Ishikawa (cell line): ENCODE data around the gene ENTPD1.
A peak's percentile ranks its signal among the peaks of the same experiment; 100 is the strongest.

ENCODE experiments used
- CEBPB ChIP-seq: IDR thresholded peaks from 2 replicates; pipeline ENCODE4 v1.6.1; 2012
- CREB1 ChIP-seq: IDR thresholded peaks from 2 replicates; pipeline ENCODE4 v1.6.1; 2012; ENCODE audit warnings: low read depth
- EGR1 ChIP-seq: IDR thresholded peaks from 2 replicates; pipeline ENCODE4 v1.6.1; 2012
- EP300 ChIP-seq: IDR thresholded peaks from 2 replicates; pipeline ENCODE4 v1.6.1; 2012; ENCODE audit warnings: borderline replicate concordance
- FOXM1 ChIP-seq: IDR thresholded peaks from 2 replicates; pipeline ENCODE4 v1.6.1; 2012; ENCODE audit warnings: low read depth, borderline replicate concordance
- MAX ChIP-seq: IDR thresholded peaks from 2 replicates; pipeline ENCODE4 v1.6.1; 2012
- NFIC ChIP-seq: IDR thresholded peaks from 2 replicates; pipeline ENCODE4 v1.6.1; 2012
- RAD21 ChIP-seq: IDR thresholded peaks from 2 replicates; pipeline ENCODE4 v1.6.1; 2012; ENCODE audit warnings: low read depth
- REST ChIP-seq: IDR thresholded peaks from 2 replicates; pipeline ENCODE4 v1.6.1; 2012; ENCODE audit warnings: low read depth, mild to moderate bottlenecking
- TAF1 ChIP-seq: IDR thresholded peaks from 2 replicates; pipeline ENCODE4 v1.6.1; 2012; ENCODE audit warnings: low read depth, mild to moderate bottlenecking
- TCF12 ChIP-seq: IDR thresholded peaks from 2 replicates; pipeline ENCODE4 v1.6.1; 2012; ENCODE audit warnings: low read depth
- TEAD4 ChIP-seq: IDR thresholded peaks from 2 replicates; pipeline ENCODE4 v1.6.1; 2012
- USF1 ChIP-seq: IDR thresholded peaks from 2 replicates; pipeline ENCODE4 v1.6.1; 2012
- YY1 ChIP-seq: IDR thresholded peaks from 2 replicates; pipeline ENCODE4 v1.6.1; 2012; ENCODE audit warnings: low read depth
- ZBTB7A ChIP-seq: IDR thresholded peaks from 2 replicates; pipeline ENCODE4 v1.6.1; 2012; ENCODE audit warnings: low read depth

ENTPD1 gene

GRCh38 chr10:95881316-95881715 lies 125.4 kb downstream of the ENTPD1 start:
- TF ChIP-seq USF1 (no peak), CREB1 (no peak), TCF12 (no peak), RAD21 (no peak), EGR1 (no peak), EP300 (no peak), YY1 (no peak), CEBPB (no peak), FOXM1 (no peak), MAX (no peak), TEAD4 (no peak), TAF1 (no peak), REST (no peak)

GRCh38 chr10:95889830-95890229 lies 133.9 kb downstream of the ENTPD1 start:
- no peak for TF ChIP-seq CREB1
- TF ChIP-seq CEBPB: no peak
- TF ChIP-seq ZBTB7A: no peak
- no peak for TF ChIP-seq YY1
- no peak for TF ChIP-seq EP300
- TF ChIP-seq REST: no peak
- TF ChIP-seq EGR1: no peak
- no peak for TF ChIP-seq TEAD4
- no peak for TF ChIP-seq FOXM1
- TF ChIP-seq RAD21: no peak

GRCh38 chr10:95896071-95896850 lies 140.3 kb downstream of the ENTPD1 start:
- no peak for TF ChIP-seq TAF1
- TF ChIP-seq TEAD4: no peak
- TF ChIP-seq CREB1: no peak
- TF ChIP-seq EGR1: no peak

GRCh38 chr10:95906677-95907455 lies 150.9 kb downstream of the ENTPD1 start:
- peak; percentile 28; the same call in 1 of the 2 replicates for TF ChIP-seq RAD21
- no peak for TF ChIP-seq TEAD4

GRCh38 chr10:95907456-95908253 lies 151.7 kb downstream of the ENTPD1 start, which contains the start of gene CC2D2B:
CC2D2B (plus strand) TSS chr10:95907975; CDS start chr10:95911324, 3,349 bp downstream.
- peak; percentile 6; the same call in 1 of the 2 replicates for TF ChIP-seq USF1
- peak; percentile 92 for TF ChIP-seq ZBTB7A
- TF ChIP-seq EP300: no peak
- no peak for TF ChIP-seq CREB1
- TF ChIP-seq MAX: peak; percentile 97
- TF ChIP-seq NFIC: no peak; the same call in 1 of the 2 replicates
- peak; percentile 58 for TF ChIP-seq TCF12
- no peak for TF ChIP-seq FOXM1
- no peak for TF ChIP-seq TEAD4
- TF ChIP-seq CEBPB: no peak
- TF ChIP-seq YY1: peak; percentile 53; the same call in 1 of the 2 replicates
- TF ChIP-seq REST: no peak
- TF ChIP-seq TAF1: peak; percentile 69
- 0 out of 2 replicates have a peak, but pooled peaks have one; percentile 8 for TF ChIP-seq EGR1
- no peak for TF ChIP-seq RAD21
